Prostate gland (tissue), 2 donors: ENCODE data around the gene KPNA3. TPM values are rescaled to one million over a fixed set of nuclear protein-coding genes. Genes with fewer than 3 reads are reported as not detected.
A peak's percentile ranks its signal among the peaks of the same experiment; 100 is the strongest.

ENCODE experiments used
- DNase-seq: peaks from one replicate; pipeline ENCODE4 v3.0.0-alpha.2; 2019; ENCODE audit warnings: low spot score
- H3K27ac ChIP-seq, 2 donors: fragments of 200-600 bp; sonication (generic); 2 replicates each; pipeline ENCODE4 v1.5.1; 2017 to 2019
- H3K27me3 ChIP-seq: fragments of 200-600 bp; sonication (generic); replicated peaks from 2 replicates; pipeline ENCODE4 v1.5.1; 2019; ENCODE audit not compliant: insufficient read depth
- H3K36me3 ChIP-seq, 2 donors: fragments of 200-600 bp; sonication (generic); 1 replicate in 1 of 2; 2 replicates in 1 of 2; pipeline versions ENCODE4 v1.5.1 to v1.8.1; 2017 to 2019
- H3K4me1 ChIP-seq: fragments of 200-600 bp; sonication (generic); replicated peaks from 2 replicates; pipeline ENCODE4 v1.5.1; 2019
- H3K4me3 ChIP-seq, 2 donors: fragments of 200-600 bp; sonication (generic); 2 replicates each; pipeline ENCODE4 v1.5.1; 2017 to 2019
- H3K9me3 ChIP-seq: fragments of 200-600 bp; sonication (generic); 2 replicates; pipeline ENCODE4 v1.5.1; 2017
- CTCF ChIP-seq, 4 experiments: fragments of 200-600 bp in 2 of 4; fragments of 450-650 bp in 2 of 4; sonication (generic) in 2 of 4; IDR thresholded peaks; 1 replicate in 3 of 4; 2 replicates in 1 of 4; pipeline ENCODE4 v1.5.1; 2016 to 2019; ENCODE audit warnings: antibody characterized with exemption in 4 of 4, mild to moderate bottlenecking in 2 of 4, moderate library complexity in 2 of 4
- POLR2A ChIP-seq: fragments of 450-650 bp; IDR thresholded peaks from one replicate; pipeline ENCODE4 v1.6.1; 2016; ENCODE audit warnings: antibody characterized with exemption, mild to moderate bottlenecking
- POLR2AphosphoS5 ChIP-seq: sonication (generic); formaldehyde crosslinking; IDR thresholded peaks from one replicate; pipeline ENCODE4 v1.6.1; 2017; ENCODE audit warnings: antibody characterized with exemption
- WGBS: methylation state at CpG from one replicate; pipeline ENCODE4 v1.1.5; 2018; 5-methylcytosine and 5-hydroxymethylcytosine counted together
- intact Hi-C: fragments of 100-400 bp; cut with DNase I; formaldehyde crosslinking; loops from one replicate; pipeline ENCODE4 v1.14.2; 2022
- total RNA-seq, 2 donors: library from RNA; depleted of rRNA; stranded (reverse); fragments of >200 nt; gene quantifications; one replicate each; pipeline ENCODE4 v1.1.0, GENCODE V29; 2016

Gene KPNA3
- total RNA-seq, 2 donors from 2014 or later, result 16.9 to 26.4 TPM

GRCh38 chr13:49693877-49694276 is 98.6 kb downstream of the KPNA3 start:
- intact Hi-C loops, result no loop called here
- no peak for DNase-seq
- 86% methylated on average over 3 of the region's 3 CpGs for WGBS
- Histone ChIP-seq H3K27me3 (no peaks in the 10 kb centered on the region), H3K27ac (no peak overlapping the region), H3K4me1 (peaks cover 4% of the 10 kb centered on the region), H3K36me3 (no peaks in the 10 kb centered on the region), H3K4me3 (no peak overlapping the region), H3K9me3 (no peaks in the 10 kb centered on the region)
- TF ChIP-seq CTCF (IDR thresholded peaks at IDR 0.05) (no peak), POLR2A (no peak), POLR2AphosphoS5 (no peak)

- no peak for DNase-seq
- Histone ChIP-seq H3K27me3 (no peaks in the 10 kb centered on the region), H3K9me3 (no peaks in the 10 kb centered on the region), H3K36me3 (no peaks in the 10 kb centered on the region), H3K27ac (no peak overlapping the region), H3K4me1 (peaks cover 4% of the 10 kb centered on the region), H3K4me3 (no peak overlapping the region)
- TF ChIP-seq POLR2AphosphoS5, result no peak
- TF ChIP-seq POLR2A, result no peak
- TF ChIP-seq CTCF (IDR thresholded peaks at IDR 0.05), result no peak
- 83% methylated on average over 4 of the region's 4 CpGs for WGBS
- intact Hi-C loops, result no loop called here
Observed at GRCh38 chr13:49693191-49693733, 99.2 kb downstream of the KPNA3 start.

GRCh38 chr13:49690995-49691784 is 101.3 kb downstream of the KPNA3 start, which contains the start of gene EBPL:
Gene EBPL, minus strand, starts transcription at chr13:49691486. Its CDS starts 62 bp downstream, at chr13:49691424.
- no peaks in the 10 kb centered on the region for H3K36me3 ChIP-seq
- H3K9me3 ChIP-seq, result no peaks in the 10 kb centered on the region
- peak within 1 kb of the TSS; percentile 59 to 78 for H3K4me3 ChIP-seq
- peak within 1 kb of the TSS; percentile 78 to 83 for H3K27ac ChIP-seq
- H3K4me1 ChIP-seq, result peaks cover 4% of the 10 kb centered on the region
- H3K27me3 ChIP-seq, result no peaks in the 10 kb centered on the region
- peak; percentile 36 for TF ChIP-seq POLR2A
- peak; percentile 88 for TF ChIP-seq POLR2AphosphoS5
- no peak for TF ChIP-seq CTCF (IDR thresholded peaks at IDR 0.05)
- intact Hi-C loops, result loop anchor here (2.0 kb wide), 1 partner anchor 102 kb away; the partner anchor contains the start of gene KPNA3
- DNase-seq, result peak; percentile 94
- WGBS, result 1% methylated on average over 65 of the region's 67 CpGs

- intact Hi-C loops, result loop anchor here (2.0 kb wide), 1 partner anchor 102 kb away; the partner anchor contains the start of gene KPNA3
- Histone ChIP-seq H3K4me1 (peaks cover 4% of the 10 kb centered on the region), H3K4me3 (peak overlapping the region; percentile 59 to 78), H3K27ac (peak overlapping the region; percentile 78 to 83), H3K9me3 (no peaks in the 10 kb centered on the region), H3K36me3 (no peaks in the 10 kb centered on the region), H3K27me3 (no peaks in the 10 kb centered on the region)
- 5% methylated on average over 17 of the region's 17 CpGs for WGBS
- DNase-seq, result peak; percentile 73
- TF ChIP-seq POLR2A, result no peak
- TF ChIP-seq CTCF (IDR thresholded peaks at IDR 0.05), result no peak
- TF ChIP-seq POLR2AphosphoS5, result peak; percentile 2
Observed at GRCh38 chr13:49690133-49690994, 102.1 kb downstream of the KPNA3 start.
